BE2C (cell line): ENCODE data around the gene KIF19. TPM values are rescaled to one million over a fixed set of nuclear protein-coding genes. Genes with fewer than 3 reads are reported as not detected.
A peak's percentile ranks its signal among the peaks of the same experiment; 100 is the strongest.
"Not testable (repeated sequence)": the region's sequence is repeated elsewhere in the genome, so short reads cannot be mapped to it uniquely, and the experiment has no call there.

Experiments
- DNase-seq: peaks from one replicate; pipeline ENCODE4 v3.0.0-alpha.2; 2020
- H3K27me3 ChIP-seq: fragments of 250-450 bp; sonication (Bioruptor Pico); 2 replicates; pipeline ENCODE4 v1.5.1; 2020; ENCODE audit warnings: mild to moderate bottlenecking
- H3K36me3 ChIP-seq: fragments of 250-450 bp; sonication (Bioruptor Pico); 2 replicates; pipeline ENCODE4 v1.5.1; 2020; ENCODE audit warnings: mild to moderate bottlenecking
- H3K4me1 ChIP-seq: fragments of 250-450 bp; sonication (Bioruptor Pico); 2 replicates; pipeline ENCODE4 v1.5.1; 2020
- H3K4me3 ChIP-seq: 2 replicates; pipeline ENCODE4 v1.5.1; 2011; ENCODE audit warnings: low read depth, low read length
- H3K9me3 ChIP-seq: fragments of 250-450 bp; sonication (Bioruptor Pico); 2 replicates; pipeline ENCODE4 v1.5.1; 2020
- polyA plus RNA-seq: library from polyadenylated mRNA; unstranded; fragments of >200 nt; gene quantifications from one replicate; pipeline ENCODE4 v1.2.1, GENCODE V29; 2012; ENCODE audit warnings: low read depth, missing spikeins; ENCODE audit not compliant: insufficient read length, insufficient read depth
- TF ChIP-seq, protein P1 (sequence below): IDR thresholded peaks from 2 replicates; pipeline ENCODE4 v1.5.1; 2012; ENCODE audit warnings: mild to moderate bottlenecking, low read depth, low read length

The KIF19 gene, protein sequence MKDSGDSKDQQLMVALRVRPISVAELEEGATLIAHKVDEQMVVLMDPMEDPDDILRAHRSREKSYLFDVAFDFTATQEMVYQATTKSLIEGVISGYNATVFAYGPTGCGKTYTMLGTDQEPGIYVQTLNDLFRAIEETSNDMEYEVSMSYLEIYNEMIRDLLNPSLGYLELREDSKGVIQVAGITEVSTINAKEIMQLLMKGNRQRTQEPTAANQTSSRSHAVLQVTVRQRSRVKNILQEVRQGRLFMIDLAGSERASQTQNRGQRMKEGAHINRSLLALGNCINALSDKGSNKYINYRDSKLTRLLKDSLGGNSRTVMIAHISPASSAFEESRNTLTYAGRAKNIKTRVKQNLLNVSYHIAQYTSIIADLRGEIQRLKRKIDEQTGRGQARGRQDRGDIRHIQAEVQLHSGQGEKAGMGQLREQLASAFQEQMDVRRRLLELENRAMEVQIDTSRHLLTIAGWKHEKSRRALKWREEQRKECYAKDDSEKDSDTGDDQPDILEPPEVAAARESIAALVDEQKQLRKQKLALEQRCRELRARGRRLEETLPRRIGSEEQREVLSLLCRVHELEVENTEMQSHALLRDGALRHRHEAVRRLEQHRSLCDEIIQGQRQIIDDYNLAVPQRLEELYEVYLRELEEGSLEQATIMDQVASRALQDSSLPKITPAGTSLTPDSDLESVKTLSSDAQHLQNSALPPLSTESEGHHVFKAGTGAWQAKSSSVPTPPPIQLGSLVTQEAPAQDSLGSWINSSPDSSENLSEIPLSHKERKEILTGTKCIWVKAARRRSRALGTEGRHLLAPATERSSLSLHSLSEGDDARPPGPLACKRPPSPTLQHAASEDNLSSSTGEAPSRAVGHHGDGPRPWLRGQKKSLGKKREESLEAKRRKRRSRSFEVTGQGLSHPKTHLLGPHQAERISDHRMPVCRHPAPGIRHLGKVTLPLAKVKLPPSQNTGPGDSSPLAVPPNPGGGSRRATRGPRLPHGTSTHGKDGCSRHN
- 0.54 TPM for polyA plus RNA-seq

DNA sequence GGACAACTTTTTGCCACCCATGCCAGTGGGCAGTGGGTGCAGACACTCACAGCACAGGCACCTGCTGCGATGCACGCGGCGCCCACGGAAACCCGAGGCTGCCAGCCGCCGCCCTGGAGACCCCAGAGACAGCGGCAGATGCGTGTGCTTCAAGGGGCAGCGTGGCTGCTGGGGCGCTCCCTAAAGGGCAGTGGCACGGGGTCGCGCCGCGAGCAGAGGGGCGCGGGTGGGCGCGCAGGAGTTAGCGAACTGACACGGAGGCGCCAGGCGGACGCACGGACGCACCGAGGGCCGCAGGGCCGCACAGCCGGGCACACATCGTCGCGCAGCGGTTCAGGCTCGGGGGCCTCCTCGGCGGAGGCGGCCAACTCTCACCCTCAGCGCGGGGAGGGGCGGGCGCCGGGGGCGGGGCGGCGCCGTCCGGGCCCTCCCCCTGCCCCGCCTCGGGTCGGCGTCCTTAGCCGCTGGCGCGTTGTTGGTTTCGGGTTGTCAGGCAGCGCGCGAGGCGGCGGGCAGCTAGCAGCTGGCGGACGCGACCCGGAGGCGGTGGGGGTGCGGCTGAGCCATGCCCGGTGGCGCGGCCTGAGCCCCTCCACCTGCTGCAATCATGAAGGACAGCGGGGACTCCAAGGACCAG lies at the start of gene KIF19:
KIF19 (plus strand) TSS at position 484 of the 637 bp plus-strand sequence; CDS start at position 608, 124 bp downstream.
- no peaks in the 10 kb centered on the region for H3K4me1 ChIP-seq
- H3K9me3 ChIP-seq: no peaks in the 10 kb centered on the region
- TF ChIP-seq, protein P1, sequence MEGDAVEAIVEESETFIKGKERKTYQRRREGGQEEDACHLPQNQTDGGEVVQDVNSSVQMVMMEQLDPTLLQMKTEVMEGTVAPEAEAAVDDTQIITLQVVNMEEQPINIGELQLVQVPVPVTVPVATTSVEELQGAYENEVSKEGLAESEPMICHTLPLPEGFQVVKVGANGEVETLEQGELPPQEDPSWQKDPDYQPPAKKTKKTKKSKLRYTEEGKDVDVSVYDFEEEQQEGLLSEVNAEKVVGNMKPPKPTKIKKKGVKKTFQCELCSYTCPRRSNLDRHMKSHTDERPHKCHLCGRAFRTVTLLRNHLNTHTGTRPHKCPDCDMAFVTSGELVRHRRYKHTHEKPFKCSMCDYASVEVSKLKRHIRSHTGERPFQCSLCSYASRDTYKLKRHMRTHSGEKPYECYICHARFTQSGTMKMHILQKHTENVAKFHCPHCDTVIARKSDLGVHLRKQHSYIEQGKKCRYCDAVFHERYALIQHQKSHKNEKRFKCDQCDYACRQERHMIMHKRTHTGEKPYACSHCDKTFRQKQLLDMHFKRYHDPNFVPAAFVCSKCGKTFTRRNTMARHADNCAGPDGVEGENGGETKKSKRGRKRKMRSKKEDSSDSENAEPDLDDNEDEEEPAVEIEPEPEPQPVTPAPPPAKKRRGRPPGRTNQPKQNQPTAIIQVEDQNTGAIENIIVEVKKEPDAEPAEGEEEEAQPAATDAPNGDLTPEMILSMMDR: no peak
- H3K27me3 ChIP-seq: peaks cover 21% of the 10 kb centered on the region
- no peaks in the 10 kb centered on the region for H3K36me3 ChIP-seq
- DNase-seq: peak; percentile 59
- peak within 1 kb of the TSS; percentile 46 for H3K4me3 ChIP-seq

DNA sequence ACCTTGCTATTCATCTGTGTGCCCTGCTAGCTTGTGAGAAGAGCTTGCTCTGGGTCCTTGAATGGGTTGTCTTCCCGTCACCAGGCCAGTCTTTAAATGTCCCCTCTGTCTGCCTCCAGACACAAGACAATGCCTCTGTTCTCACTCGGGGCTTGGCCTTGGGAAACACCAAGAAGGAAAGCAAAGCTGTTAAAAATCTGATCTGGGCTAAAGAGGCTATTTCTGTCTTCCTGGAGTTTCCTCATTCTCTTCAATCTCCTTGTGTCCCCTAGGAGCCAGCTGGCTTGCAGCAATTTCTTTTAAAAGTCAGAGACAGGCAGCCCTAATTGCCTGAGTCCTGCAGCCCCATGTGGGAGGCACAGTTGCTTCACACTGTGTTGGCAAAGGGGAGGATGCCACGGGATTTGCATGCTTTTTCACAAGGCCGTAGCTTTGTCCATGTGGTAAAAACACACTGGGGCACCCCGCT lies 49.5 kb upstream of the KIF19 start:
- Histone ChIP-seq H3K4me3 (no peak overlapping the region), H3K27me3 (0 out of 2 replicates have a peak, but pooled peaks cover 5% of the 10 kb centered on the region), H3K9me3 (no peaks in the 10 kb centered on the region), H3K36me3 (no peaks in the 10 kb centered on the region), H3K4me1 (no peaks in the 10 kb centered on the region)
- TF ChIP-seq, protein P1: no peak
- no peak for DNase-seq

DNA sequence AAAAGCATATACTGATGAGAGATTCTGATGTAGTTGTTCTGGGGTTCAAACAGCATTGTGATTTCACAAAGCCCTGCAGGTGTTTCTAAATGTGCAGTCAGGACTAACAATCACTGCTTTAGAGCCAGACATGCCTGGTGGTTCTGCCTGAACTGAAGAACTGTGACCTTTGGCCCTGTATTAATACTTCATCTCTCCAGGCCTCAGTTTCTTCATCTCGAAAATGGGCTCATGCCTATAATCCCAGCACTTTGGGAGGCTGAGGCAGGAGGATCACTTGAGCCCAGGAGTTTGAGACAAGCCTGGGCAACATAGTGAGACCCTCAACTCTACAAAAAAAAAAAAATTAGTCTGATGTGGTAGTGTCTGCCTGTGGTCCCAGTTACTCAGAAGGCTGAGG lies 48.1 kb upstream of the KIF19 start:
- Histone ChIP-seq H3K27me3 (0 out of 2 replicates have a peak, but pooled peaks cover 5% of the 10 kb centered on the region), H3K9me3 (no peaks in the 10 kb centered on the region), H3K36me3 (no peaks in the 10 kb centered on the region), H3K4me1 (no peaks in the 10 kb centered on the region), H3K4me3 (no peak overlapping the region)
- no peak for DNase-seq
- TF ChIP-seq, protein P1: no peak

DNA sequence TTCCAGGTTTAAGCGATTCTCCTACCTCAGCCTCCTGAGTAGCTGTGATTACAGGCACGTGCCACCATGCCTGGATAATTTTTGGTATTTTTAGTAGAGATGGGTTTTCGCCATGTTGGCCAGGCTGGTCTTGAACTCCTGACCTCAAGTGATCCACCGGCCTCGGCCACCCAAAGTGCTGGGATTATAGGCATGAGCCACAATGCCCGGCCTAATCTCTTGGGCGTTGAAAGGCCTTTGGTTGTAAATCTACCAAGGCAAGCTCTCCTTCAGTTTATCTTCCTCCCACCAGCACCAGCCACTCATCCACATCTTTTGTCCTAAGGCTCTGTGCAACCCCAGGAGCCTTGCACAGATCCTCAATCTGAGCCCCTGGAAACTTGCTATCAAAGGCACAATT lies 46.4 kb upstream of the KIF19 start:
- H3K4me1 ChIP-seq, H3K9me3 ChIP-seq, DNase-seq, H3K27me3 ChIP-seq, H3K36me3 ChIP-seq, H3K4me3 ChIP-seq: not testable (repeated sequence)

DNA sequence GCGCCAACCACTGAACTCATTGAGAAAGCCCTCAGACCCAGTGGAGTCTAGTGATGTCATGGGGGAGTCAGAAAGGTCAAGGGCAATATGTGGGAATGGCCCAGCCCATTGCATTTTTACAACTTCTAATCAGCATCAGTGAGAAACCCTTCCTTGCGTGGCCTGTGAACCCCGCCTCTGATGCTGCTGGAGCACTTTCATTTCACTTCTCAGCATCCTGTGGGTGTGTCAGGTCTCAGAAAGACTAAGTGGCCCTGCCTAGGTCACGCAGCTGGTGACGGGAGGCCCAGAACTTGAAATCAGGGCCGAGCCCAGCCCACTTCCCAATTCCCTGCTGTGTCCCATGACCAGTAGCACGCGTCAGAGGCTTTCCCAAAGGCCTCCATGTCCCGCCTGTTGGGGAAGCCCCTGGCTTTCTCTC lies 45.9 kb upstream of the KIF19 start:
- no peaks in the 10 kb centered on the region for H3K9me3 ChIP-seq
- no peaks in the 10 kb centered on the region; the same call in 1 of the 2 replicates for H3K27me3 ChIP-seq
- H3K36me3 ChIP-seq: no peaks in the 10 kb centered on the region
- H3K4me1 ChIP-seq: no peaks in the 10 kb centered on the region
- no peak for DNase-seq
- no peak overlapping the region for H3K4me3 ChIP-seq
- TF ChIP-seq, protein P1: no peak

DNA sequence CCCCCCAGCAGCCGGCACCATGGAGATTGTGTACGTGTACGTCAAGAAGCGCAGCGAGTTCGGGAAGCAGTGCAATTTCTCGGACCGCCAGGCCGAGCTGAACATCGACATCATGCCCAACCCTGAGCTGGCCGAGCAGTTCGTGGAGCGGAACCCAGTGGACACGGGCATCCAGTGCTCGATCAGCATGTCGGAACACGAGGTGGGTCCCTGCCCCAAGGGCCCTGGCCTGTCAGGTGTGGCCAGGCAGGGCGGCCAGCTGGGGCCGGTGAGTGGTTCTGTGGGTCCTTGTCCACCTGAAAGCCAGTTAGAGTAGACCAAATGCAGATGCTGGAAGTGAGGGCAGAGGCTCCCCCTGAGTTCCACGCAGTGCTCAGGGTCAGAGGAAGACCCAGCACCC lies 44.2 kb upstream of the KIF19 start:
- no peaks in the 10 kb centered on the region for H3K9me3 ChIP-seq
- no peak overlapping the region for H3K4me3 ChIP-seq
- no peaks in the 10 kb centered on the region for H3K4me1 ChIP-seq

DNA sequence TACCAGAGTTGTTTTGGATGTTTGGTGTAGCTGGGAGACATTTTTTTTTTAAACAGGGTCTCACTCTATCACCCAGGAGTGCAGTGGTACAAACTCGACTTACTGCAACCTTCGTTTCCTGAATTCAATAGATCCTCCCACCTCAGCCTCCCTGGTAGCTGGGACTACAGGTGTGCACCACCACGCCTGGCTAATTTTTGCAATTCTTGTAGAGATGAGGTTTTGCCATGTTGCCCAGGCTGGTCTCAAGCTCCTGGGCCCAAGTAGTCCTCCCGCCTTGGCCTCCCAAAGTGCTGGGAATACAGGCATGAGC lies 43.8 kb upstream of the KIF19 start:
- H3K4me1 ChIP-seq, H3K9me3 ChIP-seq, H3K27me3 ChIP-seq, H3K36me3 ChIP-seq, H3K4me3 ChIP-seq, DNase-seq: not testable (repeated sequence)

More for the DNA sequence above, 44.2 kb upstream of the KIF19 start:
- no peaks in the 10 kb centered on the region for H3K36me3 ChIP-seq
- TF ChIP-seq, protein P1: no peak
- no peak for DNase-seq
- H3K27me3 ChIP-seq: no peaks in the 10 kb centered on the region; the same call in 1 of the 2 replicates
